Gastrocnemius medialis (tissue), 4 donors: ENCODE results near the gene NUAK2. TPM values are rescaled to one million over a fixed set of nuclear protein-coding genes. Genes with fewer than 3 reads are reported as not detected.
A peak's percentile ranks its signal among the peaks of the same experiment; 100 is the strongest.
"Not testable (repeated sequence)": the region's sequence is repeated elsewhere in the genome, so short reads cannot be mapped to it uniquely, and the experiment has no call there.

Experiments
- ATAC-seq, 2 donors: fragments of 150-250 bp; one replicate each; pipeline ENCODE4 v1.9.1; 2016
- DNase-seq, 2 donors: peaks; one replicate each; pipeline ENCODE4 v3.0.0-alpha.2; 2019
- H3K27ac ChIP-seq, 4 donors: fragments of 200-600 bp; sonication (generic); 1 replicate in 1 of 4; 2 replicates in 3 of 4; pipeline ENCODE4 v1.5.1; 2016 to 2018; ENCODE audit warnings: mild to moderate bottlenecking in 2 of 4, moderate library complexity in 1 of 4
- H3K27me3 ChIP-seq, 3 donors: fragments of 200-600 bp; sonication (generic) in 2 of 3; 1 replicate in 1 of 3; 2 replicates in 2 of 3; pipeline versions ENCODE4 v1.5.1 to v1.6.0; 2016 to 2019; ENCODE audit warnings: mild to moderate bottlenecking in 1 of 3, moderate library complexity in 1 of 3
- H3K36me3 ChIP-seq, 2 donors: fragments of 200-600 bp; sonication (generic) in 1 of 2; one replicate each; pipeline ENCODE4 v1.5.1; 2017 to 2018
- H3K4me1 ChIP-seq, 2 donors: fragments of 200-600 bp; sonication (generic) in 1 of 2; one replicate each; pipeline ENCODE4 v1.5.1; 2016 to 2017; ENCODE audit warnings: mild to moderate bottlenecking in 2 of 2
- H3K4me3 ChIP-seq, 4 donors: fragments of 200-600 bp; sonication (generic) in 3 of 4; 1 replicate in 1 of 4; 2 replicates in 3 of 4; pipeline ENCODE4 v1.5.1; 2016 to 2019; ENCODE audit warnings: mild to moderate bottlenecking in 2 of 4
- H3K9me3 ChIP-seq, 3 donors: fragments of 200-600 bp; sonication (generic) in 2 of 3; 1 replicate in 1 of 3; 2 replicates in 2 of 3; pipeline ENCODE4 v1.5.1; 2016 to 2019
- CTCF ChIP-seq, 5 experiments: fragments of 450-650 bp in 3 of 5; fragments of 200-600 bp in 2 of 5; sonication (generic) in 2 of 5; IDR thresholded peaks in 4 of 5; conservative IDR thresholded peaks in 1 of 5; 1 replicate in 4 of 5; 2 replicates in 1 of 5; pipeline ENCODE4 v1.5.1; 2016 to 2019; ENCODE audit warnings: antibody characterized with exemption in 5 of 5, mild to moderate bottlenecking in 3 of 5, moderate library complexity in 3 of 5
- POLR2A ChIP-seq, 2 donors: fragments of 450-650 bp; IDR thresholded peaks; one replicate each; pipeline ENCODE4 v1.6.1; 2017; ENCODE audit warnings: antibody characterized with exemption in 2 of 2, mild to moderate bottlenecking in 2 of 2, moderate library complexity in 2 of 2
- in situ Hi-C, 4 donors: fragments of 200-750 bp; cut with MboI; loops; one replicate each; pipeline versions ENCODE4 v1.15.0 to v1.8.0; 2017; ENCODE audit warnings: low sequenced_read_pairs in 4 of 4
- intact Hi-C: fragments of 100-400 bp; cut with DNase I; formaldehyde crosslinking; loops from one replicate; pipeline ENCODE4 v1.15.1; 2023; ENCODE audit warnings: low total_unique reads
- total RNA-seq, 4 donors: library from RNA; depleted of rRNA; stranded (reverse); fragments of >200 nt; gene quantifications; one replicate each; pipeline versions ENCODE4 v1.1.0 to v1.2.3, GENCODE V29; 2016

NUAK2 gene
- total RNA-seq, 4 donors from 2014 or later, result 0.42 to 1.9 (median 0.58) TPM

- TF ChIP-seq POLR2A (IDR thresholded peaks at IDR 0.05) (no peak), CTCF (IDR thresholded peaks at IDR 0.05 in 4 of 5, conservative IDR thresholded peaks at IDR 0.05 in 1 of 5) (no peak)
- no peaks in the 10 kb centered on the region for H3K4me1 ChIP-seq
- intact Hi-C loops (no loop called here), in situ Hi-C loops (no loop called here)
- H3K27me3 ChIP-seq, result no peaks in the 10 kb centered on the region
- no peak for DNase-seq
- peaks cover 0 to 5% of the 10 kb centered on the region in 2 donors for H3K36me3 ChIP-seq
- H3K4me3 ChIP-seq, result no peak overlapping the region
- no peaks in the 10 kb centered on the region for H3K9me3 ChIP-seq
- no peak overlapping the region for H3K27ac ChIP-seq
- no peak for ATAC-seq
Measured at GRCh38 chr1:205300149-205300548, 21.4 kb downstream of the NUAK2 start.

DNA sequence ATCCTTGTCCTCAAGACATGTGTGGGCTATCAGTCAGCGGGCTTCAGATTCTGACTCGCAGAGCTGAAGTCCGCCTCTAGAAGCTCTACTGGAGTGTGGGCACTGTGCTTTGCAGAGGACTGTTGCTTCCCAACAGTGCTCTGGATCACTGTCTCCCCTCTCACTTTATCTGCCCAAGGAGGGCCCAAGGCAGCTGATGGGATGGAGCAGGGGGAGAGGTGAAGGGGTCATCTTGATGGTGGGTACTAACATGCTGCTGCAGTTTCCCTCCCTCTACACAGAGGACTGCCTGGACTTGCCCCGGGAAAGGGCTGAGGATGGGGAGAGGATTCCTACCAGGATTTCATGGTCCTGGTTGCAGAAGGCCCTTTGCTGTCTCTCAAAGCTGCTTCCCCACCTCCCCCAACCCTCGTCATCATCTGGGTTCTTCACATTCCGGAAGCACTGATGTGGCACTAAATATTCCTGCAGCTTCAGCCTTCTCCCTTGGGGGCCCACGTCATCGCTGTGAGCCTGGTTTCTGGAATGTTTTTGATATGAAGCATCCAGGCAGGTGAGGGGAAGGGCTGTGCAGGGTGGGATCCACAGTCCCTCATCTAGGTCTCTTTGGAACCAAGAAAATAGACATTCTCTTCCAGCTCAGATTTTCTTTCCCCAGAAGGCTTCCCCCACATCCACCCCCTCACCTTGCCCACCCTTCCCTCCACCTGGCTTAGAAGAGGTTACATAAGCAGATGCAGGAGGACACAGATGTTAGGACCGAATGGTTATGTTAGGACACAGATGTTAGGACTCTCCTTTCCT lies 23.2 kb downstream of the NUAK2 start:
- H3K4me1 ChIP-seq, result peaks cover 4 to 10% of the 10 kb centered on the region in 2 donors
- H3K27ac ChIP-seq, result no peak overlapping the region
- ATAC-seq, result no peak

DNA sequence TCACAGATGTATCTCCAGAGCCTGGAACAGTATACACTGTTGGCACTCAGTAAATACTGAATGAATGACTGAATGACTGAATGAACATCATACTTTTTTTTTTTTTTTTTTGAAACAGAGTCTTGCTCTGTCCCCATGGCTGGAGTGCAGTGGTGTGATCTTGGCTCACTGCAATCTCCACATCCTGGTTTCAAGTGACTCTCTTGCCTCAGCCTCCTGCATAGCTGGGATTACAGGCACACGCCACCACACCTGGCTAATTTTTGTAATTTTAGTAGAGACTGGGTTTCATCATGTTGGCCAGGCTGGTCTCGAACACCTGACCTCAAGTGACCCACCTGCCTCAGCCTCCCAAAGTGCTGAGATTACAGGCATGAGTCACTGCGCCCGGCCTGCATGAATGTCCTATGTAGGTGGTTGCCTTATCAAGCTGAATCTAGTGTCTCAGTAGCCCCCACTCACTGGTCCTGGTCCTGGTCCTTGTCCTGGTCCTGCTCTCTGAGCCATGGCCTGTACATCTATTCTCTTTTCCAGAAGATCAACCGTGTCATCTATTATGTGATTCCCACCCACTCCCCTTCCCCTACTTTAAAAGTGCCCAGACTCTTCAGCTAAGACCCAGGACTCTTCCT lies 23.9 kb downstream of the NUAK2 start:
- H3K9me3 ChIP-seq, H3K4me3 ChIP-seq, H3K27ac ChIP-seq, H3K27me3 ChIP-seq, H3K36me3 ChIP-seq, ATAC-seq, in situ Hi-C loops, intact Hi-C loops, H3K4me1 ChIP-seq, DNase-seq: not testable (repeated sequence)

More for the DNA sequence above, 23.2 kb downstream of the NUAK2 start:
- intact Hi-C loops (no loop called here), in situ Hi-C loops (no loop called here)
- Histone ChIP-seq H3K27me3 (no peaks in the 10 kb centered on the region), H3K36me3 (no peaks in the 10 kb centered on the region), H3K9me3 (no peaks in the 10 kb centered on the region), H3K4me3 (no peak overlapping the region)
- TF ChIP-seq CTCF (IDR thresholded peaks at IDR 0.05 in 4 of 5, conservative IDR thresholded peaks at IDR 0.05 in 1 of 5) (no peak), POLR2A (IDR thresholded peaks at IDR 0.05) (no peak)
- DNase-seq, result no peak

DNA sequence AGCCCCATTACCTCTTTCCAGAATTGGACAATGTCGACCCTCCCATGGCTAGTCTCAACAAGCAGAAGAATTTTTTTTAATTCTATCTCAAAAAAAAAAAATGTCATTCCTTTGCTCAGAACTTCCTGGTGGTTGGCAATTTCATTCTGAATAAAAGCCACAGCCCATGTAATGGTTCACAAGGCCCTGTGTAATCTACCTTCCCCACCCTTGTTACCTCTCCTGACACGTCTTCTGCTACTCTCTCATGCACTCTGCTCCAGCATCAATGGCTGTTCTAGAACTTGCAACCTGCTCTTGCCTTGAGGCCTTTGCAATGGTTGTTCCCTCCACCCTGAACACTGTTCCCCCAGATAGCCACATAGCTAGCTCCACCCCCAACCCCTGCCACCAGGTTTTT lies 25.4 kb downstream of the NUAK2 start:
- ATAC-seq (no peak), DNase-seq (no peak)
- intact Hi-C loops (no loop called here), in situ Hi-C loops (no loop called here)
- Histone ChIP-seq H3K4me3 (no peak overlapping the region), H3K27ac (no peak overlapping the region), H3K9me3 (no peaks in the 10 kb centered on the region), H3K36me3 (no peaks in the 10 kb centered on the region), H3K4me1 (peaks cover 4 to 10% of the 10 kb centered on the region in 2 donors), H3K27me3 (no peaks in the 10 kb centered on the region)
- no peak for TF ChIP-seq CTCF (IDR thresholded peaks at IDR 0.05 in 4 of 5, conservative IDR thresholded peaks at IDR 0.05 in 1 of 5)
- TF ChIP-seq POLR2A (IDR thresholded peaks at IDR 0.05), result no peak

DNA sequence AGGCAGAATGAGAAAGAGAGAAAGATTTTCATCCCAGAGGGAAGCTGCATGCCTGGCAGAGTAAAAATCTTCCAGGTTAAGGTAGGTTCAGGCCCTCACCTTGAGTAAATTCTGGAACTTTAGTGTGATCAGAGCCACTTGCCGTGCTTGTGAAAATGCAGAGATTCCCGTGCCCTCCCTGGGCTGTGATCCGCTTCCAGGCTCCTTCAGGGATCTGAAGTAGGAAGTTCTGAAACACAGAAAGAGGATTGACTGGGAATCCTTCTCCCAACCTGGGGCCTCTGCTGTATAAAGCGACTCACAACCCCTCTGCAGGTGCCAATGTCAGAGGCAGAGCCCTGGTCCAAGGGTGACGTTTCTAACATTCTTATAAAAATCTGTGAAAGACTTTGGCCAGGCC lies 26.6 kb downstream of the NUAK2 start:
- no peak for DNase-seq
- no peak overlapping the region for H3K4me3 ChIP-seq
- intact Hi-C loops (no loop called here), in situ Hi-C loops (no loop called here)
- no peak for ATAC-seq
- no peaks in the 10 kb centered on the region for H3K9me3 ChIP-seq
- H3K27me3 ChIP-seq, result no peaks in the 10 kb centered on the region
- peak overlapping the region in 1 of 4 donors; percentile 40 for H3K27ac ChIP-seq
- TF ChIP-seq POLR2A (IDR thresholded peaks at IDR 0.05) (no peak), CTCF (IDR thresholded peaks at IDR 0.05 in 4 of 5, conservative IDR thresholded peaks at IDR 0.05 in 1 of 5) (no peak)
- H3K36me3 ChIP-seq, result no peaks in the 10 kb centered on the region
- H3K4me1 ChIP-seq, result peaks cover 4 to 10% of the 10 kb centered on the region in 2 donors
